Mesenteric fat pad (tissue), 1 donor: ENCODE results near the gene SDCBP2. TPM values are rescaled to one million over a fixed set of nuclear protein-coding genes. Genes with fewer than 3 reads are reported as not detected.
A peak's percentile ranks its signal among the peaks of the same experiment; 100 is the strongest.

ENCODE experiments used
- DNase-seq: peaks from one replicate; pipeline ENCODE4 v3.0.0-alpha.2; 2020; ENCODE audit warnings: low spot score
- total RNA-seq: library from RNA; stranded (reverse); fragmentation: NEBNext Ultra II Directional; extraction: Animal tissue kit (Norgen Biotek cat#: 25700); gene quantifications from one replicate; pipeline ENCODE4 v1.2.1, GENCODE V29; 2021
- donor health status: DM: yes; HTN: yes; CAD: no.

SDCBP2 gene
- total RNA-seq, 1 donor from 2014 or later: 7.2 TPM

DNA sequence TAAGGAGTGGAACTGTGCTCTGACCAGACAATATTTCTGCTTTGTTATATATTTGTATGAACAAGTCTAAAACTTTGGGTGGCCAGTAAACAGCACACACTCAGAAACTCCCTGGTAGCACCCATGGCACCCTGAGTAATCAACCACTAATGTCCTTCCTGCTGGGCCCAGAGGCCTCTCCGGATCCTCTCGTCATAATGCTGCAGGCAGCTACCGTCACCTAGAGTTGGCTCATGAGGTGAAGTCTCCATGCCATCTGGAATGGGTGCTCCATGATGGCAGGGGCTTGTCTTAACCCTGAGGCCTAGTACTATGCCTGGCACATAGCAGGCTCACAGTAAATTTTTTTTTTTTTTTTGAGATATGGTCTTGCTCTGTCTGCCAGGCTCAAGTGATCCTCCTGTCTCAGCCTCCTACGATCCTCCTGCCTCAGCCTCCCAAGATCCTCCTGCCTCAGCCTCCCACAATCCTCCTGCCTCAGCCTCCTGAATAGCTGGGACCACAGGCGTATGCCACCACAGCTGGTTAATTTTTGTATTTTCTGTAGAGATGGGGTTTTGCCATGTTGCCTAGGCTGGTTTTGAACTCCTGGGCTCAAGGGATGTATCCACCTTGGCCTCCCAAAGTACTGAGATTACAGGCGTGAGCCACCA lies 3.0 kb upstream of the SDCBP2 start:
- DNase-seq: peak; percentile 43

DNA sequence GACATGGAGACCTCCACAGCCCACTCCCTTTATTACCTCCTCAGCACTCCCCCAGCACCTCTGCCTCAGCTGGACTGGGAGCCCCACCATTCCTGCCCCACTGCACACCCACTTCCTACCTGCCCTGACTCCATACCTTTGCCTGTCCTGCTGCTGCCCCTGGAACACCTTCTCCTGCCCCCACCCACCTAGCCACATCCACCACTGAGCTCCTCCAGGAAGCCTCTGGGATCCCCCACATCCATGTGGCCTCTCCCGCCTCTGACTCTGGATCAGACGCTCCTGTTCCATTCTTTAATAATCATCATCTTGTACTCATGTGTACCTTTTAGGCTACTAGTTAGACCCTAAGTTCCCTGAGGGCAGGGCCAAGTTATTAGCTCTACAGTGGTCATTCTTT lies 2.2 kb upstream of the SDCBP2 start:
- DNase-seq: peak; percentile 51

DNA sequence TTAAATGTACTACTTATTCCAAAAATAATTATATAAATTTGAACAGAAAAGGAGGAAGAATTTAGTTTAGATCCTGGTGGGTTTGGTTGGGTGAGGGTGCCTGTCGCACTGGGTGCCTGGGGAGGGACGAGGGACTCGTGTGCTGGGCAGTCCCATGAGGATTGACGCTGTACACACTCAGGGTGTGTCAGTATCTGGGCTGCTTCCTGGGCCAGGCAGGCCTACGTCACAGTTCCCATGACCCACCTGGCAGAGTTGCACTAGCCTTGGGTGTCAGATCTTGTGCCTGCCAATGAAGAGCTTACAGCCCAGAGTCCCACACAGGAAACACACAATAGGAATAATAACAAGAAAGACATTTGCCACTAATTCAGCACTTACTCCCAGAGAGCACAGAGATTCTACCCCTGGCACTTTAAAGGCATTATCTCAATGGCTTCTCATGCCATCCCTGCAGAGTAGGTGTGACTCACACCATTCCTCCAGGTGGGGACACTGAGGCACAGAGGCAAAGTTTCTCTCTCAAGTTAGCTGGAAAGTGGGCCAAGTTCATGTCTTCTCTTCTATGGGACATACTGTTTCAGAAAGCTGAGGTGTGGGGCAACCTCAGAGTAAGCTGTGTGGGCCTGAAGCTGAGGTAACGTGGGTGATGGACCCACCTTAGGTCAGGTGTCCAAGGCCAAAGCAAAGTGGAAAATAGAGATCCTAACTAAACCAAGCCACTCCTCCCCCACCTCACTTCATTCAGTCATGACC lies 1.3 kb upstream of the SDCBP2 start:
- DNase-seq: peak; percentile 88

DNA sequence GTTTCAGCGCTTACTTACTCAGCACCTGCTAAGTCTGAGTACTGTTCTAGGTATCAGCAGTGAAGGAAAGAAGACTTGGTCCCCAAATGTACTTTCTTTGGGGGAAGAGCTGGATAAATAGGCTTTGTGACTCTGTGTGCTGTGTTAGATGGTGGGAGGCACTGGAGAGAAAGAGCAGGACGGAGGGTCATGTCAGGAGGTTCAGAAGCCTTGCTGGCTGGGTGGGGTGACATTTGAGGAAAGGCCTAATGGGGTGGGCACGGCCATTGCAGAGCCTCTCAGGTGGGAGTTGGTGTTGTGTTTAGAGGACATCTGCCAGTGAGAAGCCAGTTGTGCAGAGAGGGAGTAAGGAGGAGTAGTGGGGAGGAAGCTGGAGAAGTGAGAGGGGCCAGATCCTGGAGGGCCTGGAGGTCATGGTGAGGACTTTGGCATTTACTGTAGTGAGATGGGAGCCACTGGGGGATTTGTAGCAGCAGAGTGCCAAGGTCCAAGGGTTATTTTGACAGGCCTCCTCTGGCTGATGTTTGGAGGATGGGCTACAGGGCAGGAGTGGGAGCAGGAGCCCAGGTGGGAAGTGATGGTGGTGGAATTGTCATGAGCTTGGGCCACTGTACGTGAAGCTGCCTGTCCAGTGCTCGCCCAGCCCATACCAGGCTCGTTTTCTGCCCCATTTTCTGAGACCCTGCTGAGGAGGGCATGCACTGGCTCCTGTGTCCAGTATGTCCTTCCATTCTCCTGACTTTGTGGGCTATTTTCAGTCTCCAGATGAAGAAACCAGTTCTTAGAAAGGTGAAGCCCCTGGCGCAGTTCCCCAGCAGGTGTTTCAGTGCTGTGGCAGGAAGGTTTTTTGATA lies 886 bp downstream of the SDCBP2 start:
- DNase-seq: peak; percentile 39

DNA sequence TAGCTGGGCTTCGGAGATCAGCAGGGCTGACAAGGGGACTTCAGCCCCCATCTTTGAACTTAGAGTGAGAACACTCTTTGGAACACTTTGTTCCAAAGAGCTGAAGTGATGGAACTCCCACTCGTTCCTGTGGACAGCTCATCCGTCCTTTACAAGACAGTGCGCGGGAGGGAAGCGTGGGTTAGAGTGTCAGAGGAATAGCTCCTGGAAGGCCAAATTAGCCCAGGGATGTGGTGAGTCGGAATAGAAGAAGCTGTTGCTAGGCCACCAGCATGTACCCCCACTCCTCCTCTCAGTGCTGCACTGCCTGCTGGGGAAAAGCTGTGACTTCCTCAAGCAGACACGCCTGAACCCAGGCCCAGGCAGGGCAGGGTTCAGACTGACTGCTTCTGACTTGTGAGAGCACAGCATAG lies 1.7 kb downstream of the SDCBP2 start:
- DNase-seq: peak; percentile 86

DNA sequence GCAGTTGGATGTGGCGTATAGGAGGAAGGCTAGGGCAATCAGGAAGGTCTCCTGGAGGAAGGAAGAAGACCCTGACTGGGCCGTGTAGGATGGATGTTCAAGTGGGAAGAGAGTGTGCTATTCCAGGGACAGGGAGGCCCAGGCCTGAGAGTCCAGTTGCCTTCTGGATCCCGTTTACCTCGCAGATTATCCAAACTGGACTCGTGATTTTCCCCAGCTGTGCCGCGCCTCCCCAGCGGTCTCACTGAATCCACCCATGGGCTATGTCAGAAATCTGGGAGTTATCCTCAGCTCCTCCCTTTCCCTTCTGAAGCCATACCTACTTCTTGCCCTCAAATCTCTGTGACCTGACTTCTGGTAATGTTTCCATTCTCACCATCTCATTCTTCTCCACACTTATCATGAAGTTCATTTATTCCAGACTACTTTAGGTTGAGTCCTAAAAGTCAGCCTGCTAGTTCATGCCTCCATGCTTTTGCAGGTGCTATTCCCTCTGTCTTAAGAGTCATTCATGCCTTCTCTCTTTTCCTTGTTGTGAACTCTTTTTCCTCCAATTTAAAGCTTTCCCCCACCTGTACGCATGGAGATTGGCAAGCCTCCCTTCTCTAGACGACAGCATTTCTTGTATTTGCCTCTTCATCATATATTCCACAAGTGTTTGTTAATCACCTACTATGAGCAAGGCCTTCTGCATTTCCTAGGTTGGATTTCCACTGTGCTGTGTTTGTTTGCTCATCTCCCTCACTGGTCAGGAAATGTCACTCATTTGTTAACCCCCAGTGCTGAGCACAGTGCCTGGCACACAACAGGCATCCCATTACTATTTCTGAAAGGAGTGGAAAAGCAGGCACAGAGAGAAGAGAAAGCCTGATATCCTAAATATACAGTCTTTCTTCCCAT lies 2.7 kb downstream of the SDCBP2 start:
- DNase-seq: peak; percentile 60

DNA sequence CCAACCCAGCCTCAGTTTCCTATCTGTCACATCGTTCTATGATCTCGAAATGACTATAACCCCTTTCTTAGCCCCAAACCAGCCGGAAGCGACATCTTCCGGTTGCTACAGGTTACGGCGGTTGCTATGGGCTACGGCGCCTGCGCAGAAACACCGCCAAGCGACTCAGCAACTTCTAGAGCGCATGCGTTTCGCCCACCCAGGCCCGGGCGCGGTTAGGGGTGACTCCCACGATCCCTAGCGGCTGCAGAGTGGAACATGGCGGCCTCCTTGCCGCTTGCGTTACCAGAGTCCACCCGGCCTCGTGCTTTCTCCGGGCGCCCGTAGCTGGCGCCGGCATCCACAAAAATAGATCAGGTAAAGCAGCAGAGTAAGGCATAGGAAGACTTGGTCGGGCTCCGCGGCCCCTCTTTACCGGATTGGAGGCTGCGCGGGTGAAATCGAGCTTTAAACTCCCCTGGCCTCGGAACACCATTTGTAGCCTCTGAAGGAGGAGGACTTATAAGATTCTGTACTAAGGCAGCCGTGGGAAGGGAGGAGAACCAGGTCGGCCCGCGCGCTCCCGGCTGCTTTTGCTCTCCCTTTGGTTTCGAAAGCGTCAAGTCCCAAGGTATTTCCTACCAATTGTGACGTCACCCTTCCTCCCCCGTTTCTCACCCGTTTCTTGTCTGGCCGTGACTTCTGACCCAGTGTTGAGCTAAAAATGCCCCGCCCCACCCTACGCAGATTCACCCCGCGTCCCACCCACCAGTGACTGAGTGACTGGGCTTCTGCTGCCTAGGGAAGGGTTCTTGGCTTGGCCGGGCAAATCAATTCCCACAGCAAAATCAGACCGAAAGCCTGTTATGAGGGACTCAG lies 3.5 kb downstream of the SDCBP2 start:
- DNase-seq: peak; percentile 100

DNA sequence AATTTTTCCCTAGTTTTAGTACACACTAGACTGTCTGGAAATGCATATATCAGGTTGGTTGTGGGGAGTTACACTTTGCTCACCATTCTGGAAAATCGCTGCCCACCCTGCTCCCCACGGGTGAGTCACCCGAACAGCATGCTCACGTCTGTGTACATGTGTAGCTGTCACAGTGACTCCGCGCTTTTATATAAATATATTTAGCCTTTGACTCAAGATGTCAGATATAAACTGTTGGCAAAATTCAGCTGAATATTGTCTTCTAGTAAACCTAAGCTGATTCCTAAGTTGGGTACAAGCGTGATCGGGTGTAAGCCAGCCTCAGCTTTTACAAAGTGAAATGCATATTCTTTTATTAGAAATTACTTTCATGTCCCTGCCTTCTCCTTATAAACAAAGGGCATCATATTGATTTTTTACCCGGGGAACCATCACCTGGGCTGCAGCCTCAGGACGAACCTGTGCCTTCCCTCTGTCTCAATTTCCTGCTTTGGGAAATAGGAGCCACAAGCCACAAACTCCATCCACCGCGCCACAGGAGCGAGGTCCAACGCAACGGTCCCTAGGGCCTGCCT lies 4.3 kb downstream of the SDCBP2 start:
- peak; percentile 72 for DNase-seq

DNA sequence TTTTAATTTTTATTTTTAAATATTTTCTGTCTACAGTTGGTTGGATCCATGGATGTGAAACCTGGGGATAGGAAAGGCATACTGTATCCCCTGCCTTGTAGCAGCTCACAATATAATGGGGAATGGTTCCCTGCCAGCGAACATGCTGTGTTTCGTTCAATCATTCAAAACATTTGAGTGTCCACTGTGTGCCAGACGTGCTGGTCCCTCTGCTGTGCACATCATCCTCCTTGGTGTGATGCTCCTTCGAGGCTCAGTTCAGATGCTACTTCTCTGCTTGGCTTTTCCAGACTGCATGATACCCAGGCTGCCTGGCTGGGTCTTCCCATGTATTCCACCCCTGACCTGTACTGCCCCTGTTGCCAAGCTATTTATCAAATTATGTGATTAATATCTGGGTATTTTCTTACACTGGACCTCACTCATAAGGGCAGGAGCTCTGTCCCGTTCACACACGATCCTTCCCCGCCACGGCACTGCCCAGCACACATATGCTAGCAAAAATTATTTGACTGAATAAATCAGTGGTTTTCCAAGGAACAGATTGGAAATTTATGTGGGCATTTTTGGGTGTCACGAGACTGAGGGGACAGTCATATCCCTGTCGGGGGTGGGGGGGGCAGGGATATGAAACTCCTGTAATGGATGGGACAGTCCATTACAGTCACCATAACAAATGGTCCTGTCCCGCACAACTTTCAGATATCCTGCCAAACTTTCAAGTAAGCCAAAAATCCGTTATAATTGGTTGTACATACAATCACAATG lies 4.9 kb downstream of the SDCBP2 start:
- peak; percentile 64 for DNase-seq

DNA sequence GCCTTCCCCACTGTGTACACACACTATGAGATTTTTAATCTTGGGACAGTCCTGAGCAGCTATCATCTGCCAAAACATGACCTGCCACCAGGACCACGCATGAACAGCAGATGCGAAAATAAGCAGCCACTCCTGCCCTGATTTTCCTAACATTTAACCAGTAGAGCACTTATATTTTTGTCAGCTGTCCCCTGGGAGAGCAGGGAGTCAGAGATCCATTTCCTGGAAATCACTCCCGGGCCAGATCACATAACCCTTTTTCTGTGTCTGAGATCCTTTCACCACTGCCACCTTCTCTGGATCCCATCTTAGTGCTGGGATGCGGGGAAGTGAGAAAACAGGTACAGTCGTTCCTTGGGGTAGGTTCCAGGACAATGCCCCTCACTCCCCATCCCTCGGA lies 5.7 kb downstream of the SDCBP2 start:
- no peak for DNase-seq

DNA sequence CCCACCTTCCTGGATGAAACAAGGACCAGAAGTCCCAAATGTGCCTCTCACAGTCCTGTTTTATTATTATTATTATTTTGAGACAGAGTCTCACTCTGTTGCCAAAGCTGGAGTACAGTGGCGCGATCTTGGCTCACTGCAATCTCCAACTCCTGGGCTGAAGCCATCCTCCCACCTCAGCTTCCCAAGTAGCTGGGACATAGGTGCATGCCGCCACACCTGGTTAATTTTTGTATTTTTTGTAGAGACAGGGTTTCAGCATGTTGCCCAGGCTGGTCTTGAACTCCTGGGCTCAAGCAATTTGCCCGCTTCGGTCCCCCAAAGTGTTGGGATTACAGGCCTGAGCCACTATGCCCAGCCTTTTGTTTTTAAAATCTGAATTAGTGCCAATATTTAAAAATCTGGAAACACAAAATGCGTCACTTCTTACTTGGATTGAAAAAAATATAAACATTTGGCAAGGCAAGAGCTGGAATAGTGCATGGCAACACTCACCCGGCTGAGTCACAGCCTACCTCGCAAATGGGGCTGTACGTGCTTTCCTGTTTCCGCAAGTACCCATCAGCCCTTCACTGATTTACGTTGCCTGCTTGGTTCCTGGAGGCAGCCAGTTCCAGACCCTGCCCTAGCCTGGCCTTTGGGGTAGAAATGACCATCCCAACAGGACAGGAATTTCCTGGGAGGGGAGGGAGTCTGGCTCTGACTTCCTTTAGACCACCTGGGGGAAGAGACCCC lies 6.3 kb downstream of the SDCBP2 start:
- DNase-seq: peak; percentile 83

DNA sequence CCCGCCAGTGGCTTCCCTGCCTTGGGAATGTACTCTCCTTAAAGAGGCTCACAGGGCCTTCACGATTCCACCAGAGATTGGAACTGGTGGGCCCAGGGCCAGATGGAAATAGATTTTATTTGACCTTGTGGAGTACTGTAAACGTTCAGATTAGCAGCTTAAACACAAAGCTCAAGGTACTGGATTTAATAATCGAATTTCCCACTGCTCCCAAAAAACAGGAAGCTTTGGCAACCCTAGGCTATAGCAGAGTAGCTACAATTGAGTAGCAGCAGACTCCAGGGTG lies 7.3 kb downstream of the SDCBP2 start:
- no peak for DNase-seq

DNA sequence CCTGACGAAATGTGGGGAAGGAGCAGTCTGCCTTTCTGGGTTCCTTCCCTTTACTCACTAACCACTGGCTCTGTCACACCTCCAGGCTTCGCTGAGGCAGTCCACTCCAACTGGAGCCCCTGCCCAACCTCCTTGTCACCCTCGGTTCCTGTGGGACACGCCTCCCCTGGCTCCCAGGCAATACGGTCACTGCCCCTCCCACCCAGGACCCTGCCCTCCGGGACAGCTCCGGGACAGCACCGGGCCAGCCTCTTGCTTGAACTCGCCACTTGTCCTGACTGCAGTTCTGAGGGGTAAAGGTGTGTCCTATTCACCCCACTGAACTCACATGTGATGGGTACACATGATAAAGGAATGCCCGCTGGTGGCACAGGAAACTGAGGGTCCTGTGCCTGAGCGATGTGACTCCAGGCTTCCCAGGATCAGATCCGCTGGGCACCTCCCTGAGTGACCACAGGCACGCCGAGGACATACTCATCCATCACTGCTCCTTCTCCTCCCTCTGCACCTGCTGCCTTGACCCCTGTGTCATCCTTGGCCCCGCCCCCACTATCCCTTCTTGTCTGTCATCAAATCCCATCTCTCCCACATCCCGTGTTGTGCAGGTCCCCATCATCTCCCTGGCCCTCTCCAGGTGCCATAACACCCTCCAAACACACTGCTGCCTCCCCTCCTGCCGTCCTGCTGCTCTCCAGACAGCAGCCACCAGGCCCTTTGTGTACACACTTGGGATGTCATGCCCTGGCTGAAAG lies 7.9 kb downstream of the SDCBP2 start:
- no peak for DNase-seq

DNA sequence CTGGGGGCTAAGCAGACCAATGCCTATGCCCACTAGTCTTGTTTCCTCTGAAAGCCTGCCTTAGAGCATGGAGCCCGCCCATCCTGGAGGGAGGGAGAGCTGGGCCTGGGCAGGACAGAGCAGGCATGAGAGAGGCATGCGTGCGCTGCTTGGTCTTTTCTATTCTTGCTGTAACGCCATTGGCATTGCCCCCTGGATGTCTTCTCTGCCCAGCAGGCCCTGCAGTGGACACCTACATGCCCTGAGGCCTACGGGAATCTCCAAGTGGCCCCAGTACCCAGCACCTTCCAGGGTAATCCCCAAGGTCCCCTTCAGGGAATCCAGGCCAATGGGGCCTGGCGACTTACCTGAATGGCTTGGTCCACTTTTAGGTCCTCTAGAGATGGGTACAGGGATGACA lies 8.9 kb downstream of the SDCBP2 start:
- no peak for DNase-seq

DNA sequence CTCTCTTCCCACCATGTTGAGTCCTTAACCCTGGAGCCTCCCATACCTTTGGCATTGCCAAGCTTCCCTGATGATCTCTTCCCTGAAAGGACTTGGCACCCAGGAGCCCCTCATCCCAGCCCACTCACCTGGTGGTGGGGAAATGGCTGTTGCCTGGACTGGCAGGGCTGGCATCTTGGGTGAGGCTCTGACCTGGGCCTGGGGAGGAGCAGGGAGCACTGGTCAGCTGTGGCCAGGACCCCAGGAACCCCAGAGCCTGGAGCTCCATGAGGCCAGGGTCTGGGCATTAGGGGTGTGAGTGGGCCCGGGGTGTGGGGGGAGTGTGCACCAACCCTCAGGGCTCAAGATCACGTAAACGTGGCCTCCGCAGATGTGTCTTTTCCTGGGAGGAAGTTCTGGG lies 9.5 kb downstream of the SDCBP2 start:
- DNase-seq: no peak

DNA sequence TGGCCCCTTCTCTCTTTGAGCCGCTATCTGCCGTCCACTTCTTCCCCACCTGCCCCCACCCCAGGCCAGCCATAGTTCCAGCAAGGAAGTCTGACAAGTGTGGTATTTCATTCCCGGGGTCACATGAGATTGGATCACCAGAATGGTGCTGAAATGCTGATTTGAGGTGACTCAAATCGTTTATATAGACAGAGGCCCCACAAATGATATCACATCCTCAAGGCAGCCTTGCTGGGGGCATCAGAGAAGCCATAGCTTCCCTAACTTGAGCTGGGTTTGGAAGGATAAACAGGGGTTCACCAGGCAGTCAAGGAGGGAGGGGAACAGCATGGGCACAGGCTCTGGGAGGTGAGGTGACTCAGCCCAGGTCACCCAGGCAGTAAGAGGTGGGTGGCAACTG lies 9.9 kb downstream of the SDCBP2 start:
- DNase-seq: no peak

DNA sequence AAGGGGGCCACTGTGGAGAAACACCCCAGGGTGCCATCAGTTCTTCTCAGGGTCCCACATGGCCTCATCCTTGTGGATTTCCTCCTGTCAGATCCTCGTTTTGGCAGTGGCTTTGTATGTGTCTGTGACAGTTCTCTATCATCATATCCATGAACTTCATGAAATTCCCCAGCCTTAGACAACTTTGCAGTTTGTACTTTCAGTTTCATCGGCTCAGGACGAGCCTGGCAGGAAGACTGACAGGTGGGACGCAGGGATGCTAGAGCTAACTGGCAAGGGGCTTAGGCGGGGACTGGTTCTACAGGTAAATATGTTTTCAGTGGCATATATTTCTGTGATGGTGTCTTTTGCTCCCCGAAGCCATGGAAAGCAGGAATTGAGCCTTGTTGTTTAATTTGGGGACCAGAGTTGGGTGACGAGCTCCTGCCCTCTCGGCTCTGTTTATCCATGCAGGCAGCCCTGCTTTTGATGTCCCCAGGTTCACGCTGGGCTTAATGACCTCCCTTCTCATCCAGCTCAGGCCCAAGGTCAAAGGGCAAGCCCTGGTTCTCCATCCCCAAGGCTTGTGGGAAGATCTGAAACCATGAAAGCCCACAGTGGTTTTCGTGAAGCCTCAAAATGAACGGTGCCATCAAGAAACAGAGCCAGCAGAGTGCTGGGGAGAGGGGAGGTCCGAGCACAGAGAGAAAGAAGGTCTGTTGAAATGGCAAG lies 11.2 kb downstream of the SDCBP2 start:
- no peak for DNase-seq
